G401 (cell line): ENCODE data around the gene PXDN. TPM values are rescaled to one million over a fixed set of nuclear protein-coding genes. Genes with fewer than 3 reads are reported as not detected.
"Not testable (repeated sequence)": the region's sequence is repeated elsewhere in the genome, so short reads cannot be mapped to it uniquely, and the experiment has no call there.

Source experiments
- DNase-seq: peaks from one replicate; pipeline ENCODE4 v3.0.0-alpha.2; 2015; ENCODE audit warnings: low spot score
- in situ Hi-C: cut with HindIII; loops from 2 replicates; pipeline ENCODE4 v1.10.0; 2016; ENCODE audit warnings: low sequenced_read_pairs, mixed read lengths
- total RNA-seq: library from RNA; depleted of rRNA; stranded (reverse); fragments of >200 nt; shearing (Covaris generic); gene quantifications from 2 replicates; pipeline ENCODE4 v1.2.3, GENCODE V29; 2014

Gene PXDN
- total RNA-seq, 1 experiment from 2014 or later: 25.4 TPM

DNA sequence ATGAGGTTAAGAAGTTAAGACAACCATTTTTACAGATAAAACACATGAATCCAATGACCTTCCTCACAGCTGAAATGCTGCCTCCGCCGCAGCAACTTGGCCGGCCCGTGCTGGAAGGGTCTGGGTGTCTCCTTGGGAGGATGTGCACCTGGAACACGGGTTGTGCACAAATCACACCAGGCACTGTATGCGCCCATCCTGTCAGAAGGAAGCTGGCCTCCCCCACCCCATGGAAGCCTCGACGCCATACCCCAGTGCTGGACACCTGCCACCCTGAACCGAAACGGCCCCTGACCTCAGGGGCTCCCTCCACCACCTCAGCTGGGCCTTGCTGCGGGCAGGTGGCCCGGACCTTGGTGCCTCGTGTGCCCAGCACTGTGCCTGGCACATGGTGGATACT lies 111.8 kb downstream of the PXDN start:
- in situ Hi-C loops: no loop called here
- no peak for DNase-seq

DNA sequence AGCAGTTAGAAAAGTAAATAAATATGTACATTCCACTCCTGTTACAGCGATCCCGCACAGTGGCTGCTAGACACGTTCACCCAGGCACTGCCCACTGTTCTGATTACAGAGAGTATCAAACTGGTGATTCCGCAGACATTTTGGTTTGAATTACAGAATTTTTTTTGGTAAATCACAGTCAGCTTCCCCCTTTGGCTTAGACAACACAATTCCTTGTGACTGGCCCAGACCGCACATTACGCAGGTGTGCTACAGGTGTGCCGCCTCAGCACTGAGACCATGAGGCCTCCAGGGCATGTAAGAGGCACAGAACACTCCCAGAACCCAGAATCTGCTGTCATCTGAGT lies 112.3 kb downstream of the PXDN start:
- no peak for DNase-seq
- in situ Hi-C loops: no loop called here

DNA sequence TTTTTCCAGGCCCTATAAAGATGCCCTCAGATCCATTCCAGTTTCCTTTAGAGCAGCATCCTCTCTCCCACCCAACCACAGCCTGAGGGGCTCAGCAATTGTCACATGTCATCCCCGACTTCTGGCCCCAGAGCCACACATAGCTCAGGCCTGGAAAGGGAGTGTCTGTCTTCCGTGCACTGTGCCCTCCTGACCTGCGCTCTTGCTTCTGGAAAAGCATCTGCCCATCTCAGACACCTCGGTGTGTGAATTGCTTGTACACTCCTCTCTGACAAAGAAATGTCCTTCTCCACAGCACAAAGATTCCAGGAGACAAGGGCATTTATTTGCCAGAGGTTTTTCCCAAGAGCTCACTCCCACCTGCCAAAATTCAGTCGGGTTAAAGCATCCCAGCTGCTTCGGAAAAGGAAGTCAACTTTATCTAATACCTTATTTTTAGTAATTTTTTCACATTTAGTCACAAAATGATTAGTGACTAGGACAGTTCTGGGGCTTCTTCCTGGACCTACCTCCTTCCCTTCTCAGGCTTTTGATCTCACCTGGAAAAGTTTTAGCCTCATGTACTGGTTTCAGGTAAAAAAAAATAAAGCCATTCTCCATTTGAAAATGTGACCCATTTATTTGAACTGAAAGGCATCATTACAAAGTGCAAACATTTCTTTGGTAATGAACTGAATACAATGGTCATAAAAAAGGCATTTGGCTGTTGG lies 112.9 kb downstream of the PXDN start:
- in situ Hi-C loops: no loop called here
- DNase-seq: no peak

DNA sequence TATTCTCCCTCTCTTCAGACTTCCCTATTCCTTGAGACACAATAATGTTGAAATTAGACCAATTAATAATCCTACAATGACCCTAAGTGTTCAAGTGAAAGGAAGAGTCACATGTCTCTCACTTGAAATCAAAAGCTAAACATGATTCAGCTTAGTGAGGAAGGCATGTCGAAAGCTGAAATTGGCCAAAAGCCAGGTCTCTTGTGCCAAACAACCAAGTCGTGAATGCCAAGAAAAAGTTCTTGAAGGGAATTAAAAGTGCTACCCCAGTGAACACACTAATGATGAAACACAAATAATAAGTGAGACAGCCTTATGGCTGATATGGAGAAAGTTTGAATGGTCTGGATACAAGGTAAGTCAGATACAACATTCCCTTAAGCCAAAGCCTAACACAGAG lies 115.4 kb downstream of the PXDN start:
- in situ Hi-C loops: no loop called here
- DNase-seq: no peak

DNA sequence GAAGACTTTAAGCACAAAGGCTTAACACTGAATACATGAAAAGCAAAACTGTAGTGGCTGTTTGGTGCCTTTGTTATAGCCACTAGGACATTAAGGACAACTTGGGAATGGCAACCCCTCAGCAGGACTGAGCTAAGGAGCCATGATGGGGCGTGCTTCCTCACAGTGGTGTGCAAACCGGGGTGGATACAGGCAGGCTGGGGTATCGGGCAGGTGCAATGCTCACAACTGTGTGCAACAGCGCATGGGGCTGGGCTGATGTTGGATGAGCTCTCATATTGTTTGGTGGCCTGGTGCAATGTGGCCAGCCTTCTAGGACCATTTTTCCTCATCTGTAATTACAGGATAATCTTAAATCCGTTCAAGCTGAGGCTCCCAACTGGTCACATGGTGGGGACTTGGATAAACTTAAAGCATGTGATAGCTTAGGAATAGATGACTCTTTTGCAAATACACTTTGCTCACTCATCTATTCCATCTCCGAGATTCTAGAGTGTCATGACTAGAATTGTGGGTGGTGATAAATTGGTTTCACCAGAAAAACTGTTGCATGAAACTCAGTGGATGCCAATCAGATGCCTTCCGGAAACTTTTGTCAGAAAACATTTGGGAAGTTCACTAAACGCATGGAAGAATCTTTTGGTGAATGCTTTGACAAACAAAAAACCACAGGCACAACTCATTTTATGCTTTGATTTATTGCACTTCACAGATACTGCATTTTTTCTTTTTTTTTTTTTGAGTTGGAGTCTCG lies 116.5 kb downstream of the PXDN start:
- in situ Hi-C loops: no loop called here
- DNase-seq: no peak

DNA sequence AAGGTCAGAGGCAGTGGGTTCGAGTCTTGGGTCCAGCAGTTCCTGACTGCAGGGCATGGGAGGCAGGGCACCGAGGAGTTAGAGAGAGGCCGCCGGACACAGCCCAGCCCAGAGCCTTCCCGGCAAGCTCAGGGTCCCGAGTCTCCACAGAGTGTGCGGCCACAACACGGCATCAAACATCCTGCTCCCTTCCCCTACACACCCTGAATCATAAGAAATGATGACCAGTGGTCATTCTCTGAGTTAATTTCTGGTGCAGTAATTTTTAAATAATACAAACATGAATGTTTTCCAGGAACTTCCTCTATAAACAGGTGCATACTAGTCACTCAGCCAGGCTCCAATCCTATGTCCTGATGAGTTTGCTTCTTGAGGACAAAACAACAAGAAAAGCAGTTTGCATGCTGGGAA lies 118.0 kb downstream of the PXDN start:
- in situ Hi-C loops: no loop called here
- no peak for DNase-seq

DNA sequence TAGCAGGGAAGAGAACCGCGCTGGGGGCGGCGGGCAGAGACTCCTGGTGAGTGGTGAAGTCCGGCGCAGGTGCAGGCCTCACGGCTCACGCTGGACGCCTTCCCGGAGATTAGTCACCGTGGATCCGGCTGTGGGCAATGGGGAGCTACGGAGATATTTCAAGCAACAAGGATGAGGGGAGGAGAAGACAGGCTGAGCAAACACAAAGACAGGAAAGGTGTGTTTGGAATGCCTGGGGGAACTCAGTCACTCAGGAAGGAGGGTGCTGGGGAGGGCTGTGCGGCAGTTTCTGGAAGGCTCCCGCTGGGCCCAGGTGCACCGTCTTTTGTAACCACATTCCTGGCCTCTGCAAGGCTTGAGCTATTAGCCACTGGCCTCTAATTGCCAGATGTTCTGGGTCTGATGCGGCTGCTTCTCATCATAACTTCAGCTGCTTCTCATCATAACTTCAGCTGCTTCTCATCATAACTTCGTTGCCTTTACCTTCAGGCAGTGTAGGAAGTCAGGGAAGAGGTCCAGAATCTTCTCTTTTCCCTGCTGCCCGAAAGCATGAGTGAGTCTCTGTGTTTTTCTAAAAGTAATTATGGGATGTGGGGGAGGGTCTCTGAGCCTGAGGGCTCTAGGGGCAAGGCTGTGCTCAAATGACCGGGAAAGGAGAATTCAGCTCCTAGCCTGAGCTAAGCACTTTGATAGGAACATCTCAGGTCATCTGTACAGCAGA lies 118.9 kb downstream of the PXDN start:
- in situ Hi-C loops: no loop called here
- DNase-seq: no peak

DNA sequence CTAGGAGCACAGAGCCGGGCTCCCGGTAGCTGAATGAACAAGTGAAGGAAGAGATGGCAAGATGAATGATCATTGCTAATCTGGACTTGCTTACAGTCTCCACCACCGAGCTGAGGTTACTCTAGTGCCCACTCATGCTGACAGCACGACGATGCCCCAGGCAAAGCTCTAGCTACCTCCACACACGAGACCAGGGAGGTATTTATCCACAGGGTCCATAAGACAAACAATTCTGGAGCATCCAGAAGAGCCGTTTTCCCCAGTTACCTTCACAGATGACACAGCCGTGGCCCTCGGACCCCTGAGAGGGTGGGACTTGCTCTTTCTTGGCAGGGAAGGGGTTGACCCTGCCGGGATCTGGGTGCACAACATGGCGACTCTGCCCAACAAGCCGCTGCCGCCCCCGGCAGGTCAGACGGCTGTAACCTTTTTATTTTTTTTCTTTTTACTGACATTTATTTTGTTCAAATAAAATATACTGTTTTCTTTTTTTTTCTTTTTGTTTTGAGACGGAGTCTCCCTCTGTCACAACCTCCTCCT lies 120.3 kb downstream of the PXDN start:
- DNase-seq: no peak
- in situ Hi-C loops: no loop called here

DNA sequence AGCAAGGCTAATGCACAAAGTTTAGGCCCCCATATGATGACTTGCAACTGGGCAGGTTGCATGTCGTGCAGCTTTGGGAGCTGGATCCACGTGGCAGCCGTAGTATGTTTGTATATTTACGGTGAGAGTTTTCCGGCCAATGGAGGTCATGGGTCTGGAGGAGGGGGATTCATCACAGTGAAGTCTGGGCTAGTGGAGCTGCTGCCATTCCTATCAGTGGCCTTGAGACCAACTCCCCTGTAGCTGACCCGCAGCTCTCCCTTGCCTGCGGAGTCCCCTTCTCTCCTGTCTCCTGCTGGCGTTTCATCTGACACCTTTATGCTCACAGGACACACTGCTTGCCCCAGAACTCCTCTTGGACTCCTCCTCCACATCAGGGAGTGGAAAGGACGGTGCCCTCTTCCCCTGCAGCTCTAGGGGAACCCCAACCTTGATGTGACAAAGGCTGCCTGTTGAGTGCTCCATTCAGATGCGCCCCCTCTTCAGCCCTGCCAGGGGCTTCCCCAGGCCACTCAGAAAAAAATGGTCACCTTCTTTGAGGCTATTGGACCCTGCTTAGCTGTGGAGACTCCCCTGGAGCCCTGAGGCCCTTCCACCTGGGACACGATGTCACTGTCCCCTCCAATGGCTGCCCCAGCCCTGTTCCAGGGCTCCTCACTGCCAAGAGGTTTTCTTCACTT lies 121.7 kb downstream of the PXDN start:
- no peak for DNase-seq
- in situ Hi-C loops: no loop called here

DNA sequence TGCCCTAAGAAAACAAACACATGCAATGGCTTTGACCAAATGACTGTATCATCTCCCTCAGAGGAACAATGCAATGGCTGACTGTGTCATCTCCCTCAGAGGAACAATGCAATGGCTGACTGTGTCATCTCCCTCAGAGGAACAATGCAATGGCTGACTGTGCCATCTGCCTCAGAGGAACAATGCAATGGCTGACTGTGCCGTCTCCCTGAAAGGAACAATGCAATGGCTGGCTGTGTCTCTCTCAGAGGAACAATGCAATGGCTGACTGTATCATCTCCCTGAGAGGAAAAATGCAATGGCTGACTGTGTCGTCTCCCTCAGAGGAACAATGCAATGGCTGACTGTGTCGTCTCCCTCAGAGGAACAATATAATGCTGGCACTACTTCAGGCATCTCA lies 122.3 kb downstream of the PXDN start:
- in situ Hi-C loops: not testable (repeated sequence)

DNA sequence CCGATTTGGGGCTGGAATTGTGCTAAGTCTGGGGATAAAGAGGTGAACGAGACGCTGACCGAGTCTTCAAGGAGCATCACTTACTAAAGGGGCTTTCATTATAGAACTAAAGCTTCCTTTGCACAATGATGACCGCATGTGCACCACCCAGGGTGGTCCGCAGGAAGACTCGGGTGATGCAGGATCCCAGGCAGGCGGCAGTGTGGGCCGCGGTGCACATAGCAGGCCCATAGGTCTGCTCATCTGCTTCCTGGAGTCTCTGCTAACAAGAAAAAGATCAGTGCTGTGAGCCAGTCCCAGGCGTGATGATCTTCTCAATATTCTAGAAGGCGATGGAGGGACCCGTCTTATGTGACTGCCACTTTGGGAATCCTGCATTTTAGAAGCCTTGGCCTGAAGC lies 122.8 kb downstream of the PXDN start:
- no peak for DNase-seq
- in situ Hi-C loops: no loop called here

More for the DNA sequence above, 122.3 kb downstream of the PXDN start:
- not testable (repeated sequence) for DNase-seq

DNA sequence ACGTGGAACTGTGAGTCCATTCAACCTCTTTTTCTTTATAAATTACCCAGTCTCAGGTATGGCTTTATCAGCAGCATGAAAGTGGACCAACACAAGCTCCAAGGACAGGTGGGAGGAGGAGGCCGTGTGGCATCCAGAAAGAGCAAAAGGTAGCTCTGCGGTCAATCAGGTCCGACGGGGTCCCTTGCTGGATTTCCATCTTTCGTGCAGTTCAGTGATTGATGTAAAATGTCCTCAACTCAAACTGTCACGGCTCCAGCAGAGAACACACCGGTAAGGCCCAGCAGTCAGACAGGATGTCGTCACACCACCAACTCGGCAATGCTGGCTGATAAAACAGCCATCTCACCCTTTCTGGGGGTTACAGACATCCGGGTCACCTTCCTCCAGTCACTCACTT lies 123.3 kb downstream of the PXDN start:
- in situ Hi-C loops: no loop called here
- no peak for DNase-seq

DNA sequence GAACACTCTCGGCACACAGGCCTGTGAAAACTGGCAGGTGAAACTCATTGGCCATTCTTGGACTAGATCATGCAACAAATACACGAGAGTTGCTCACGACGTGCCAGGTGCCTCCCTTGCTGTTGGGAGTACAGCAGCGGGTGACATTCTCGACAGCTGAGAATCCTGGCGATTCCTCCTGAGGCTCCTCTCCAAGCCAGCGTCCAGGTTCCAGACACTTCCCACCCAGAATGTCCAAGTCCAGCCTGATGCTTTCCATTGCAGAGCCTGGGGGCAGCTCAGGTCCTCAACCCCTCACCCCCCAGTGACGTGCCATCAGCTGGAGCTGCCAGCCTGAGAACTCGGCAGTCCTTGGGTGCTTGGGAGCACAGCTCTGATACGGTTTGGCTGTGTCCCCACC lies 124.2 kb downstream of the PXDN start:
- in situ Hi-C loops: no loop called here

DNA sequence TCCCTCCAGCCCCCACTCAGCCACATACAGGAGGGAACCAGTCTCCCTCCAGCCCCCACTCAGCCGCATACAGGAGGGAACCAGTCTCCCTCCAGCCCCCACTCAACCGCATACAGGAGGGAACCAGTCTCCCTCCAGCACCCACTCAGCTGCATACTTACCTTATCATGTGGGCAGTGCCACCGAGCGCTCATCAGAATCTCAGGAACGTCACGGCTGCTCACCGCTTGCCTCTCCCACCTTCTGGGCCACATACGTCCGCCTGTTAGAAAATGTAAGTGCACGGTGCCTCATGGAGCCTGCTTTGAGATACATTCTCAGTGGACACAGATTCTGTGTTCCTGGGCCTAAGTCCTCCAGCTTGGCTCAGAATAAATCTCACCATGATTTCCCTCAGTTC lies 124.8 kb downstream of the PXDN start:
- DNase-seq: no peak
- in situ Hi-C loops: no loop called here

More for the DNA sequence above, 124.2 kb downstream of the PXDN start:
- DNase-seq: no peak

DNA sequence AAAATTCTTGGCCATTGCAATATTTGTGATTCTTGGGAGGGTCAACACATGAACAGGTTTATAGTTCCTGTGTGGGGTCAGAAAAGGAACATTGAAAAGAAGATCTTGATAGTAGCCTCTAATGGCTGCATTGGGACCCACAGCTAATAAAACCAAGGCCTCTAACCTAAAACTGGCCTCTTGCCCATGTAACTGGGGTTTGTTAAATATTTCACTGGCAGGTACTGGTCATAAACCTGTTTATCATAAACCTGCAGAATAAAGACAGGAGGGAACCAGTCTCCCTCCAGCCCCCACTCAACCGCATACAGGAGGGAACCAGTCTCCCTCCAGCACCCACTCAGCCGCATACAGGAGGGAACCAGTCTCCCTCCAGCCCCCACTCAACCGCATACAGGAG lies 125.3 kb downstream of the PXDN start:
- DNase-seq: no peak
- in situ Hi-C loops: no loop called here

DNA sequence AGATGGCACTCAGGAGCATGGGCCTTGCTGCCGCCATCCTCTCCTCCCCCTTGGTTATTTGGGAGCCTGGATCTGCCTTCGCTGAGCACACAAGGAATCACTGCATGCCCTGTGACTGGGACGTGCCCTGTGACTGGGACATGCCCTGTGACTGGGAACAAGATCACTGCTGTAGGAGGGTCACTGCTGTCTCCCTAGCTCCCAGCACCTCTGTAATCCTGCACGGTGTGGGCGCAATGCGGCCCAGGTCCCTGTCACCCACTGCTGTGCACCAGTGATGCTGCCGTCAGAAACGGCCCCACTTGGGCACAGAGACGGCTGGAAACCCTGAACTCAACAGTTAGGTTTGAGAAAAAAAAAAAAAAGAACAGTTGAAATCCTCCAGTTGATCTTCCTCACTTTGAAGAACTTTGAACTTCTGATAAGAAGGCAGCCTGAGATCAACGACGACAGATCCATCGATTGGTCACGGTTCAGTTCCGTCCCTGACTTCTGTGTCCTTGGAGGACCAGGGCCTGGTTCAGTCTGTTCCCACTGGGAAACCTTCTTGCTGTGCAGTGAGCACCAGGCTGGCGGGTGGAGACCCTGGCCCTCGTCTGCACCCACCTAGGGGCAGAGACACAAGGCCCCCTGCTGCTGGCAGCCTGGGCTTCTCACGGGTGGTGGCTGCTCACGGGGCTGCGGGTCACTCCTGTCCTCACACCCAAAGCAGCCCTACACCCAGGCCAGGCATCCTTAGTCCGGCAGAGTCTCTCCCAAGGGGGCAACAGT lies 125.9 kb downstream of the PXDN start:
- DNase-seq: no peak
- in situ Hi-C loops: no loop called here

DNA sequence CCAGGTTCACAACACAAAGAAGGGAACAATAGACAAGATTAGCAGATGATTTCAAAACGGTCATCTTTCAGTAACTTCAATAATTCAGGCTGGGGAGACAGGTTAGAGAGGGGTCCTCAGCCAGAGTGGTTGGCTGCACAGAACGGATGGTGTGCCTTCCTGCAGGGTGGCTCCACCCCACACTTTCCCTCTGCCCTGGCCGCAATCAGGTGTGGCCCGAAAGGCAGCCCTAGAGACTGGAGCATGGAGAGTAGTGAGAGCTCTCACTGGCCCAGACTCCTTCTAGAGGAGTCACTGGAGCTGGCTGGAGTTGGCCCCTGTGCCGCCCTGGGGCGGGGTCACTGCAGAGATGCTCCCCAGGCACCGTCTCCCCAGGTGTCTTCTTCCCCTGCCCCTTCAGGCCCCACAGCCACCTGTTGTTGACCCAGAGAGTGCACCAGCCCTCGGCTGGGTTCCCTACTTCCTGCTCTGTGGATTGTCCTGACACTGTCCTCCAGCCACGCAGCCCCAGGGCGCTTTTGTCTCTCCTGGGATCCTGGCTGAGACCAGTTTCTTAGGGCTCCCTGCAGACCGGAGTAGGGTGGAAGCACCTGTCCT lies 126.8 kb downstream of the PXDN start:
- in situ Hi-C loops: no loop called here
- no peak for DNase-seq

DNA sequence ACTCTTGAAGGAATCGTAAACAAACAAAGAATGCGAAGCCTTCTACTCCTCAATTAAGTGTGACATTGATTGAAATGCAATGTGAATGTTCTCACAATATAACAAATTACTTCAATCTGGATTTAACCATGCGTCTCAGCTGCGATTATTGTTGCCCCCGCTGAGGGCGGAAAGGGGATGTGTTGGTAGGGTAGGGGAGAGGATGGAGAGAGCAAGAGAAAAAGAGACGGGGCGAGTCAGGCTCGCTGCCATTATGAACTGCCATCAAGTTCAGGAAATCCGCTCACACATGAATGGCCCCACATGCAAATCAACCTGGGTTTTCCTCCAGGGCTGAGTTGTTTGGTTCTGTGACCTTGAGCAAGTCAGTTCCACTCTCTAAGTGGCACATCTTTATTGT lies 129.8 kb downstream of the PXDN start:
- no peak for DNase-seq
- in situ Hi-C loops: no loop called here
